HEK293 (cell line): ENCODE measurements around the gene UBXN1.

ENCODE experiments used
- HOXD13 ChIP-seq: sonication (generic); formaldehyde crosslinking; IDR thresholded peaks from 2 replicates; pipeline ENCODE4 v1.8.0; 2022; ENCODE audit warnings: missing genetic modification reagents, borderline replicate concordance
- KLF16 ChIP-seq: fragments of 450-650 bp; formaldehyde crosslinking; IDR thresholded peaks from 2 replicates; pipeline ENCODE4 v1.5.1; 2017; ENCODE audit warnings: missing biosample characterization, missing genetic modification characterization
- KLF9 ChIP-seq: fragments of 450-650 bp; formaldehyde crosslinking; IDR thresholded peaks from 2 replicates; pipeline ENCODE4 v1.5.1; 2016; ENCODE audit warnings: missing biosample characterization, missing genetic modification characterization, low read depth
- OVOL3 ChIP-seq: fragments of 450-650 bp; formaldehyde crosslinking; IDR thresholded peaks from 2 replicates; pipeline ENCODE4 v1.5.1; 2016; ENCODE audit warnings: missing biosample characterization, missing genetic modification characterization
- PATZ1 ChIP-seq: fragments of 450-650 bp; formaldehyde crosslinking; IDR thresholded peaks from 2 replicates; pipeline ENCODE4 v1.5.1; 2016; ENCODE audit warnings: missing biosample characterization, missing genetic modification characterization
- PBX3 ChIP-seq: sonication (generic); formaldehyde crosslinking; IDR thresholded peaks from 2 replicates; pipeline ENCODE4 v1.8.1; 2022; ENCODE audit warnings: mild to moderate bottlenecking, moderate library complexity, missing genetic modification reagents
- SP2 ChIP-seq: fragments of 450-650 bp; formaldehyde crosslinking; IDR thresholded peaks from 2 replicates; pipeline ENCODE4 v1.5.1; 2016; ENCODE audit warnings: missing biosample characterization, missing genetic modification characterization
- WT1 ChIP-seq: fragments of 450-650 bp; formaldehyde crosslinking; IDR thresholded peaks from 2 replicates; pipeline ENCODE4 v1.5.1; 2016; ENCODE audit warnings: missing biosample characterization, missing genetic modification characterization
- YY2 ChIP-seq: fragments of 450-650 bp; formaldehyde crosslinking; IDR thresholded peaks from 2 replicates; pipeline ENCODE4 v1.5.1; 2016; ENCODE audit warnings: missing biosample characterization, missing genetic modification characterization
- ZNF175 ChIP-seq: fragments of 450-650 bp; formaldehyde crosslinking; IDR thresholded peaks from 2 replicates; pipeline ENCODE4 v1.5.1; 2016; ENCODE audit warnings: missing biosample characterization, missing genetic modification characterization
- ZNF341 ChIP-seq: fragments of 450-650 bp; formaldehyde crosslinking; IDR thresholded peaks from 2 replicates; pipeline ENCODE4; 2016; ENCODE audit warnings: low read depth, missing biosample characterization, missing genetic modification characterization
- ZNF362 ChIP-seq: fragments of 450-650 bp; formaldehyde crosslinking; IDR thresholded peaks from 2 replicates; pipeline ENCODE4 v1.5.1; 2016; ENCODE audit warnings: missing biosample characterization, missing genetic modification characterization
- ZNF394 ChIP-seq: fragments of 450-650 bp; formaldehyde crosslinking; IDR thresholded peaks from 2 replicates; pipeline ENCODE4 v1.5.1; 2016; ENCODE audit warnings: missing biosample characterization, missing genetic modification characterization, mild to moderate bottlenecking, moderate library complexity, borderline replicate concordance
- ZNF398 ChIP-seq: fragments of 450-650 bp; formaldehyde crosslinking; IDR thresholded peaks from 2 replicates; pipeline ENCODE4 v1.5.1; 2017; ENCODE audit warnings: missing biosample characterization, missing genetic modification characterization
- ZNF423 ChIP-seq: fragments of 450-650 bp; formaldehyde crosslinking; IDR thresholded peaks from 2 replicates; pipeline ENCODE4 v1.5.1; 2016; ENCODE audit warnings: missing biosample characterization, missing genetic modification characterization
- ZNF629 ChIP-seq: fragments of 450-650 bp; formaldehyde crosslinking; IDR thresholded peaks from 2 replicates; pipeline ENCODE4 v1.5.1; 2017; ENCODE audit warnings: missing biosample characterization, missing genetic modification characterization
- ZNF654 ChIP-seq: fragments of 450-650 bp; formaldehyde crosslinking; IDR thresholded peaks from 2 replicates; pipeline ENCODE4 v1.5.1; 2016; ENCODE audit warnings: low read depth, missing biosample characterization, missing genetic modification characterization
- ZNF664 ChIP-seq: fragments of 450-650 bp; formaldehyde crosslinking; IDR thresholded peaks from 2 replicates; pipeline ENCODE4 v1.5.1; 2016; ENCODE audit warnings: missing biosample characterization, missing genetic modification characterization
- ZNF670 ChIP-seq: fragments of 450-650 bp; formaldehyde crosslinking; IDR thresholded peaks from 2 replicates; pipeline ENCODE4 v1.5.1; 2016; ENCODE audit warnings: missing biosample characterization, missing genetic modification characterization, low read depth
- ZNF707 ChIP-seq: fragments of 450-650 bp; formaldehyde crosslinking; IDR thresholded peaks from 2 replicates; pipeline ENCODE4 v1.5.1; 2016; ENCODE audit warnings: missing biosample characterization, missing genetic modification characterization
- ZSCAN4 ChIP-seq: fragments of 450-650 bp; formaldehyde crosslinking; IDR thresholded peaks from 2 replicates; pipeline ENCODE4 v1.5.1; 2017; ENCODE audit warnings: missing biosample characterization, missing genetic modification characterization

Gene UBXN1

GRCh38 chr11:62705880-62706849 is 27.3 kb upstream of the UBXN1 start (continued):
- TF ChIP-seq ZNF362 (tag by site-specific recombination) = no peak
- TF ChIP-seq HOXD13 (CRISPR knock-in tag) = 0 out of 2 replicates have a peak, but pooled peaks have one; percentile 9
- TF ChIP-seq ZNF398 (tag by site-specific recombination) = no peak
- TF ChIP-seq KLF9 (tag by site-specific recombination) = peak; percentile 34; the same call in 1 of the 2 replicates
- peak; percentile 83 for TF ChIP-seq PATZ1 (tag by site-specific recombination)
- TF ChIP-seq KLF16 (tag by site-specific recombination) = no peak
- no peak for TF ChIP-seq ZNF664
- TF ChIP-seq WT1 = 0 out of 2 replicates have a peak, but pooled peaks have one; percentile 12
- no peak for TF ChIP-seq ZNF175 (tag by site-specific recombination)
- TF ChIP-seq ZNF707 (tag by site-specific recombination) = no peak
- TF ChIP-seq ZNF394 (tag by site-specific recombination) = no peak; the same call in 1 of the 2 replicates
- TF ChIP-seq ZNF629 (tag by site-specific recombination) = no peak
- TF ChIP-seq ZNF654 (tag by site-specific recombination) = no peak
- peak; percentile 58; the same call in 1 of the 2 replicates for TF ChIP-seq PBX3
- peak; percentile 91 for TF ChIP-seq SP2 (tag by site-specific recombination)
- no peak for TF ChIP-seq ZNF670 (tag by site-specific recombination)
- TF ChIP-seq YY2 = no peak
- TF ChIP-seq ZSCAN4 (tag by site-specific recombination) = no peak
- TF ChIP-seq ZNF341 = peak; percentile 53; the same call in 1 of the 2 replicates
- TF ChIP-seq ZNF423 (tag by site-specific recombination) = peak; percentile 32; the same call in 1 of the 2 replicates
- TF ChIP-seq OVOL3 (tag by site-specific recombination) = no peak
